K562 (cell line): ENCODE data around the gene BHMT2. TPM values are rescaled to one million over a fixed set of nuclear protein-coding genes. Genes with fewer than 3 reads are reported as not detected.

Experiments
- ATF7 ChIP-seq: fragments of 450-650 bp; IDR thresholded peaks from 2 replicates; pipeline ENCODE4 v1.7.1; 2014; ENCODE audit warnings: mild to moderate bottlenecking, moderate library complexity
- CAMTA2 ChIP-seq: fragments of 250-450 bp; sonication (Bioruptor Pico); conservative IDR thresholded peaks from 2 replicates; pipeline ENCODE4 v1.5.1; 2022
- CBFA2T3 ChIP-seq: fragments of 450-650 bp; IDR thresholded peaks from 2 replicates; pipeline ENCODE4 v1.6.1; 2017
- DNMT1 ChIP-seq: fragments of 450-650 bp; IDR thresholded peaks from 2 replicates; pipeline ENCODE4 v1.6.1; 2016; ENCODE audit warnings: antibody characterized with exemption, mild to moderate bottlenecking
- HIVEP1 ChIP-seq: fragments of 250-450 bp; sonication (Bioruptor Pico); IDR thresholded peaks from 2 replicates; pipeline ENCODE4 v1.4.0; 2020; ENCODE audit warnings: mild to moderate bottlenecking
- MAFK ChIP-seq: IDR thresholded peaks from 2 replicates; pipeline ENCODE4 v1.6.1; 2011; ENCODE audit warnings: low read length, improper control_type of control experiment
- POLR3G ChIP-seq: IDR thresholded peaks from 2 replicates; pipeline ENCODE4 v1.6.1; 2011; ENCODE audit not compliant: insufficient read length, insufficient replicate concordance; ENCODE audit errors: extremely low read depth
- PRDM10 ChIP-seq: fragments of 450-650 bp; IDR thresholded peaks from 2 replicates; pipeline ENCODE4 v1.6.1; 2018; ENCODE audit not compliant: partially characterized antibody
- SIX5 ChIP-seq, 2 experiments: IDR thresholded peaks; 2 replicates each; pipeline ENCODE4 v1.6.1; 2011; ENCODE audit warnings: low read length in 2 of 2, borderline replicate concordance in 1 of 2, low read depth in 1 of 2, mild to moderate bottlenecking in 1 of 2, moderate library complexity in 1 of 2; ENCODE audit not compliant: insufficient read depth in 1 of 2
- SMC3 ChIP-seq: conservative IDR thresholded peaks from 2 replicates; pipeline ENCODE4 v1.6.1; 2011; ENCODE audit warnings: low read depth, low read length, improper control_type of control experiment; ENCODE audit not compliant: insufficient read depth
- SREBF1 ChIP-seq: fragments of 150-350 bp; IDR thresholded peaks from 2 replicates; pipeline ENCODE4 v1.6.1; 2014; ENCODE audit warnings: antibody characterized with exemption, low read depth, low read length, borderline replicate concordance
- STAT5B ChIP-seq: fragments of 250-450 bp; sonication (Bioruptor Pico); IDR thresholded peaks from 2 replicates; pipeline ENCODE4 v1.8.0; 2021; ENCODE audit warnings: mild to moderate bottlenecking, inconsistent platforms
- TFAM ChIP-seq: fragments of 250-450 bp; sonication (Bioruptor Pico); conservative IDR thresholded peaks from 2 replicates; pipeline ENCODE4 v1.5.0; 2021; ENCODE audit warnings: mild to moderate bottlenecking, moderate library complexity
- ZBTB7A ChIP-seq: IDR thresholded peaks from 2 replicates; pipeline ENCODE4 v1.6.1; 2011; ENCODE audit warnings: low read depth, mild to moderate bottlenecking, low read length, moderate library complexity, borderline replicate concordance; ENCODE audit not compliant: control insufficient read depth
- ZC3H11A ChIP-seq: IDR thresholded peaks from 2 replicates; pipeline ENCODE4 v1.6.1; 2012; ENCODE audit warnings: low read depth, low read length, improper control_type of control experiment
- ZNF12 ChIP-seq: sonication (generic); formaldehyde crosslinking; IDR thresholded peaks from 2 replicates; pipeline ENCODE4 v1.4.0; 2020; ENCODE audit warnings: mild to moderate bottlenecking, missing genetic modification reagents
- ZNF175 ChIP-seq: fragments of 200-800 bp; sonication (Bioruptor generic); IDR thresholded peaks from 2 replicates; pipeline ENCODE4 v1.6.1; 2016; ENCODE audit warnings: low read depth, mild to moderate bottlenecking, missing genetic modification characterization, missing compliant biosample characterization
- ZNF217 ChIP-seq: sonication (generic); formaldehyde crosslinking; IDR thresholded peaks from 2 replicates; pipeline ENCODE4 v1.8.0; 2022; ENCODE audit warnings: mild to moderate bottlenecking, missing genetic modification reagents
- ZNF717 ChIP-seq: fragments of 250-450 bp; sonication (Bioruptor Pico); IDR thresholded peaks from 2 replicates; pipeline ENCODE4 v1.5.0; 2021
- ZNF79 ChIP-seq: fragments of 250-450 bp; sonication (Bioruptor Pico); IDR thresholded peaks from 2 replicates; pipeline ENCODE4 v1.4.0; 2020; ENCODE audit warnings: low read depth, mild to moderate bottlenecking, moderate library complexity
- polyA plus RNA-seq, 8 experiments: library from polyadenylated mRNA; depleted of rRNA in 4 of 8; stranded (reverse) in 5 of 8; unstranded in 3 of 8; fragments of >200 nt; fragmentation: Nextera tagmentation in 2 of 8; fragmentation: Illumina TruSeq in 1 of 8; extraction: Ambion mirVana in 2 of 8; extraction: Trizol in 1 of 8; gene quantifications; 2 replicates each; pipeline versions ENCODE4 v1.2.1 to v1.2.3, GENCODE V29; 2011 to 2014; ENCODE audit warnings: inconsistent platforms in 1 of 8, missing spikeins in 1 of 8
- total RNA-seq, 7 experiments: library from RNA; depleted of rRNA in 6 of 7; stranded (reverse); fragments of >200 nt in 6 of 7; fragmentation: Illumina TruSeq in 2 of 7; extraction: Trizol in 2 of 7; gene quantifications; 2 replicates each; pipeline versions ENCODE4 v1.2.1 to v1.2.3, GENCODE V29; 2011 to 2021; ENCODE audit warnings: low replicate concordance in 1 of 7
- TF ChIP-seq, protein P1 (sequence below): fragments of 450-650 bp; formaldehyde crosslinking; IDR thresholded peaks from 2 replicates; pipeline ENCODE4 v1.4.0; 2020; ENCODE audit warnings: mild to moderate bottlenecking, mixed read lengths
- TF ChIP-seq, protein P2 (sequence below): fragments of 250-450 bp; sonication (Bioruptor Pico); IDR thresholded peaks from 2 replicates; pipeline ENCODE4 v1.5.0; 2020; ENCODE audit warnings: mild to moderate bottlenecking, borderline replicate concordance

The BHMT2 gene
- total and polyA plus RNA-seq, 9 of the 15 experiments (the other 6 are each of a cell fraction or from before 2014, with no cell fraction given): not detected

GRCh38 chr5:79133657-79134451 is 64.3 kb downstream of the BHMT2 start (continued):
- peak; percentile 24 for TF ChIP-seq PRDM10
- no peak for TF ChIP-seq STAT5B (CRISPR knock-in tag)
- TF ChIP-seq CBFA2T3: no peak
- no peak for TF ChIP-seq TFAM (CRISPR knock-in tag)
- peak; percentile 74; the same call in 1 of the 2 replicates for TF ChIP-seq ZC3H11A
- TF ChIP-seq ZNF717 (CRISPR knock-in tag): no peak
- no peak for TF ChIP-seq POLR3G
- TF ChIP-seq ZNF79: no peak
- no peak for TF ChIP-seq CAMTA2 (CRISPR knock-in tag)
- TF ChIP-seq MAFK: 0 out of 2 replicates have a peak, but pooled peaks have one; percentile 7
- no peak for TF ChIP-seq HIVEP1 (CRISPR knock-in tag)
- TF ChIP-seq ATF7: 0 out of 2 replicates have a peak, but pooled peaks have one; percentile 27
- TF ChIP-seq, protein P1, sequence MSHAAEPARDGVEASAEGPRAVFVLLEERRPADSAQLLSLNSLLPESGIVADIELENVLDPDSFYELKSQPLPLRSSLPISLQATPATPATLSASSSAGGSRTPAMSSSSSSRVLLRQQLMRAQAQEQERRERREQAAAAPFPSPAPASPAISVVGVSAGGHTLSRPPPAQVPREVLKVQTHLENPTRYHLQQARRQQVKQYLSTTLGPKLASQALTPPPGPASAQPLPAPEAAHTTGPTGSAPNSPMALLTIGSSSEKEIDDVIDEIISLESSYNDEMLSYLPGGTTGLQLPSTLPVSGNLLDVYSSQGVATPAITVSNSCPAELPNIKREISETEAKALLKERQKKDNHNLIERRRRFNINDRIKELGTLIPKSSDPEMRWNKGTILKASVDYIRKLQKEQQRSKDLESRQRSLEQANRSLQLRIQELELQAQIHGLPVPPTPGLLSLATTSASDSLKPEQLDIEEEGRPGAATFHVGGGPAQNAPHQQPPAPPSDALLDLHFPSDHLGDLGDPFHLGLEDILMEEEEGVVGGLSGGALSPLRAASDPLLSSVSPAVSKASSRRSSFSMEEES: no peak
- TF ChIP-seq DNMT1: 0 out of 2 replicates have a peak, but pooled peaks have one; percentile 80
- no peak for TF ChIP-seq ZNF217 (CRISPR knock-in tag)
- no peak for TF ChIP-seq ZBTB7A
- no peak for TF ChIP-seq SIX5 (IDR thresholded peaks at IDR 0.05; ENCODE audit: borderline replicate concordance in 1 of 2, insufficient read depth in 1 of 2, low read depth in 1 of 2, low read length in 2 of 2)
- TF ChIP-seq SREBF1: no peak
- no peak for TF ChIP-seq ZNF12
- no peak for TF ChIP-seq ZNF175 (CRISPR knock-in tag)
- TF ChIP-seq, protein P2, sequence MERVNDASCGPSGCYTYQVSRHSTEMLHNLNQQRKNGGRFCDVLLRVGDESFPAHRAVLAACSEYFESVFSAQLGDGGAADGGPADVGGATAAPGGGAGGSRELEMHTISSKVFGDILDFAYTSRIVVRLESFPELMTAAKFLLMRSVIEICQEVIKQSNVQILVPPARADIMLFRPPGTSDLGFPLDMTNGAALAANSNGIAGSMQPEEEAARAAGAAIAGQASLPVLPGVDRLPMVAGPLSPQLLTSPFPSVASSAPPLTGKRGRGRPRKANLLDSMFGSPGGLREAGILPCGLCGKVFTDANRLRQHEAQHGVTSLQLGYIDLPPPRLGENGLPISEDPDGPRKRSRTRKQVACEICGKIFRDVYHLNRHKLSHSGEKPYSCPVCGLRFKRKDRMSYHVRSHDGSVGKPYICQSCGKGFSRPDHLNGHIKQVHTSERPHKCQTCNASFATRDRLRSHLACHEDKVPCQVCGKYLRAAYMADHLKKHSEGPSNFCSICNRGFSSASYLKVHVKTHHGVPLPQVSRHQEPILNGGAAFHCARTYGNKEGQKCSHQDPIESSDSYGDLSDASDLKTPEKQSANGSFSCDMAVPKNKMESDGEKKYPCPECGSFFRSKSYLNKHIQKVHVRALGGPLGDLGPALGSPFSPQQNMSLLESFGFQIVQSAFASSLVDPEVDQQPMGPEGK (CRISPR knock-in tag): no peak
- TF ChIP-seq SMC3: peak; percentile 61
